ENCODE results near the gene ADGRB3.

DNA sequence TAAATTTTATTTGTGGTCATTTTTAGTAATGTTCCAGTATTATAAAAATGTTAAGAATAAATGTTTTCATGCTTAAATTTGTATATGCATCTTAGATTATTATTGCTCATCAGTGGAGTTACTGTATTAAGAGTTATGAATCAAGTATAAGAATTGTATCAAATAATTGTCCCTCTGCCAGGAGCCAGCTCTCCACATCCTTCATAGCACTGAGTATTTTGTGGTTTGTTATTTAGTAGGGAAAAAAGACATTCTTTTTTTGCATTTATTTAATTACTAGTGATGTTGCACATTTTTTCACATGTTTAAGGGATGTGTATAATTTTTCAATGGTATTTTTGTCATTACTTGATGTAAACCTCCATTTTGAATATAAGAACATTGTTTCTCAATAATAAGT lies 102.0 kb downstream of the ADGRB3 start:
- TF ChIP-seq, protein P1, sequence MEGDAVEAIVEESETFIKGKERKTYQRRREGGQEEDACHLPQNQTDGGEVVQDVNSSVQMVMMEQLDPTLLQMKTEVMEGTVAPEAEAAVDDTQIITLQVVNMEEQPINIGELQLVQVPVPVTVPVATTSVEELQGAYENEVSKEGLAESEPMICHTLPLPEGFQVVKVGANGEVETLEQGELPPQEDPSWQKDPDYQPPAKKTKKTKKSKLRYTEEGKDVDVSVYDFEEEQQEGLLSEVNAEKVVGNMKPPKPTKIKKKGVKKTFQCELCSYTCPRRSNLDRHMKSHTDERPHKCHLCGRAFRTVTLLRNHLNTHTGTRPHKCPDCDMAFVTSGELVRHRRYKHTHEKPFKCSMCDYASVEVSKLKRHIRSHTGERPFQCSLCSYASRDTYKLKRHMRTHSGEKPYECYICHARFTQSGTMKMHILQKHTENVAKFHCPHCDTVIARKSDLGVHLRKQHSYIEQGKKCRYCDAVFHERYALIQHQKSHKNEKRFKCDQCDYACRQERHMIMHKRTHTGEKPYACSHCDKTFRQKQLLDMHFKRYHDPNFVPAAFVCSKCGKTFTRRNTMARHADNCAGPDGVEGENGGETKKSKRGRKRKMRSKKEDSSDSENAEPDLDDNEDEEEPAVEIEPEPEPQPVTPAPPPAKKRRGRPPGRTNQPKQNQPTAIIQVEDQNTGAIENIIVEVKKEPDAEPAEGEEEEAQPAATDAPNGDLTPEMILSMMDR (IDR thresholded peaks at IDR 0.05 in 8 of 11, conservative IDR thresholded peaks at IDR 0.05 in 3 of 11): no peak
- TF ChIP-seq POLR2AphosphoS5 (IDR thresholded peaks at IDR 0.05) (no peak), POLR2A (IDR thresholded peaks at IDR 0.05) (no peak)

All from spleen (tissue), 7 donors.